Activated CD4-positive, alpha-beta T cell treated with anti-CD3 and anti-CD28 coated beads, Interleukin-2, Interleukin-4, amounts not matched to agents 100 ng/mL and 50 ng/mL, durations not matched to agents 16 hours and 8 hours (primary cell): Measurements from ENCODE around the gene YIF1A.

ENCODE experiments used
- DNase-seq: peaks from one replicate; pipeline ENCODE4 v3.0.0-alpha.2; 2020; ENCODE audit warnings: low spot score

Gene YIF1A

DNA sequence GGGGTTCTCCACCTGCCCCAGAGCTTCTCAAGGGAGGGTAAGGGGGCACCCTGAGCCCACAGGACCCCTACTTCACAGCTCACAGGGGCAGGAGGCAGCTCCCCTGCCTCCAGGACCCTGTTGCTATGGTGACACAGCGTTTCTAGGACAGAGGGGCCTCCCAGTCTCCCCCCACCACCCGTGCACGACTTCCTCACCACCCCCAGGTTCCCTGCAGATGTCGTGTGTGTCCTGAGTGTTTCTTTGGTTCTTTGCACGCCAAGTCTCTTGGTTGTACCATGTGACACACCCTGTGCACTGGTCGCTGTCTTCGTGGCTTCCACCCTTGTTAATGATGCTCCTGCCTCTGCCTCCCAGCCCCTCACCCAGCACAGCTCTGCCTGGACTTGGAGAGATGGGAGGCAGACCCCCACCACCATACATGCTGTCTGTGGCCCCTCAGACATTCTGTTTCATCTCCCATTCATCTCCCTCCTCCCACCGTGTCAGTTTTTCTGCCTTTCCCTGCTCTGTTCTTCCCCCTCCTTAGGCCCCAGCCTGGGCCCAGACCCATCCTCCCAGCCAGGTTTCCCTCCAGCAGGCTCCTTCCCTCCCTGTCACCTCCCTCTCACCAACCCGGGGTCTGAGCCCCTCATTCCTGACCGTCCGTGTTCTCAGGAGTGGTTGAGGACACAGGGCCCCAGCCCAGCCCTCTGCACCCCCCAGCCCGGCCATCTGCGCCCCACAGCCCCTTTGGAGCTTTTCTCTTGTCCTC is 45.0 kb downstream of the YIF1A start:
- no peak for DNase-seq

DNA sequence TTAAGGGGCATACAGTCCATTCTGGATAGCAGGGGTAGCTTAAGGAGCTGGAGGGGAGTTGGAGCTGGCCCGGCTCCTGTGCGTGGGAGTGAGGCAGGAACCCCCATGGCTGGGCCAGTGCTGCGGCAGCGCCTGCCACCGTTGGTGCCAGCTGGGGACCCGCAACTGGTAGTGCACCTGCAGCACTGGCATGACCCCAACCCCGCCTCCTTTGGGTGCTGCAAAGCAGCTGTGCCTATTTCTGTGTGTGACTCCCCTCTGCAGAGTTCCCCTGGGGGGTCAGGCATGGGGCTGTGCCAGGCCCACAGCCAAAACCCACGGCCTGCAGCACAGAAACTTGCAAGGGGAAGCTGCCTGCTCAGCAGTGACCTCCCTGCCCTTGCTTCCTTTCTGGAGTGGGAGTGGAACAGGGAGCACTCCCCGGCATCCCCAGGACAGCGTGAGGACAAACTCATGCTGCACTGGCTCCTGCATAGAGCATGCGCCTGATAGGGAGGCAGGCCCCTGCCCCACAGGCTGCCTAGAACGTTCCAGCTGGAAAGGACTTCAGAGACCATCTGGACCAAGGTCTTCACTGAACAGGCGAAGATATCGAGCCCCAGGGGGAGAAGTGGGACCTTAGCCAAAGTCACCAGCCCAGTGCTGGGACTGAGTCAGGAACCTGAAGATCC is 46.7 kb downstream of the YIF1A start:
- no peak for DNase-seq

DNA sequence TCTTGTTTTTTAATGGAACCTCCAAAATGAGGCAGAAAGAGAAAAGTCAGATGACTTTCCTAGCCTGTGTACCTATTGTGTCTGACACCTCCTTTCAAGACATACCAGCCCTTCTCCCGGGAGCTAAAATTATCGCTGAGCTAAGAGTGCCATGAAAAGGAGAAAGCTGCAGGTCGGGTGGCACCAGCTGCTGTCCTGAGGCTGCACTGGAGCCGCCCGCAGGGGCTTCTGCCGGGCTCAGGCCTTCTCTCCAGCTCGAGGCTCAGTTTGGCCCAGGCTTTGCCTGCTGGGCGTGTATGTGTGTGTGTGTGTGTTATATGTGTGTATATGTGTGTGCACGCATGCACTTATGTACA is 48.2 kb downstream of the YIF1A start:
- no peak for DNase-seq

DNA sequence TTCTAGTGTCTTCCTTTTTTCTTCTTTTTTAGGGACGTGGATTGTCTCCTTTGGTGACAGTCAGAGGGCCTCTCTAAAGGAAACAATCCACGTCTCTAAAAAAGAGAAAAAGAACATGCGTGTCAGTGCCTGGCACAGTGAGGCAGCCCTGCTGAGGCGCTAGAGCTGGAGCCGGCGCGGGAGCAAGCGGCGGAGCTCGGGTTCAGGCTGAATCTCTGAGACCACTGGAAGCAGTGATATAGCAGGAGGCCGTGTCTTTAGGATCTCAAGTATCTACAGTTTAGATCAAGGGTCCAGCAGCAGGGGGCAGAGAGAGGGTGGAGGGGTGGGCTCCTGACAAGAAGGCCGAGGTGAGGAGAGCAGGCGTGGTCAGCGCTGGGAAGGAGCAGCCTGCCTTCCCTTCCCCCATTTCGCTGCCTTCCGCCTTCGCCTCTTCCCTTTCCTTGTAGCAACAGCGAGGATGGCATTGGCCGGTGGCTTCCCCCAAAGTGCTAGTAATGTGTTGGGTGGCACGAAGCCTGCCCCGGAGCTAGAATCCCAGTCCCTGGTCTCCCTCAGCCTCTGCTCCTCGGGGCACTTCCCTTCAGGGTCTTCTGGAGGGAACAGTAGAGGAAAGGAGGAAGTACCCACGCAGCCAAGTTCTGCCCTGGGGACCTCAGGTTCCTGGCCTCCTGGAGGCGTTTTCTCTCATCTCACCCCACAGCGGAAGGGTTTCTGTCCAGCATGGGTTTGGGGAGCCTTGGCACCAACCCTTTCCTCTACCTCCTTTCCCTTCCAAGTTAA is 48.8 kb downstream of the YIF1A start:
- no peak for DNase-seq

DNA sequence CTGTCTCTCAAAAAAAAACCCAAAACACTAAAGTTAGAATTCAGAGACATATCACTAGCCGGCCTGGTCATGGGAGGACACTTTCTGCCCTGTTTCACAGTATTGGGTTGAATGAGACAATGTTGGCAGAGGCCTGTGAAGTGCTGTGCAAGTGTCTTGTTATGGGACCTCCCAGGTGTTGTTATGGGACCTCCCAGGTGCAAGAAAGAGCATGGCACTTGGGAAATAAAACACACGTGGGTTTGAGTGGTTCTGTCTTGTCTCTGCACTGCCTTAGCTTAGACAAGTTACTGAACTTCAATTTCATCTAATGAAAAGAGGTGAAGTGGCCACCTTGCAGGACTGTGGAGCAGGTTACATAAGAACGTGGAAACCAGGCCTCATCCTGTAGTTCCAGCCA is 49.4 kb downstream of the YIF1A start:
- DNase-seq = no peak

DNA sequence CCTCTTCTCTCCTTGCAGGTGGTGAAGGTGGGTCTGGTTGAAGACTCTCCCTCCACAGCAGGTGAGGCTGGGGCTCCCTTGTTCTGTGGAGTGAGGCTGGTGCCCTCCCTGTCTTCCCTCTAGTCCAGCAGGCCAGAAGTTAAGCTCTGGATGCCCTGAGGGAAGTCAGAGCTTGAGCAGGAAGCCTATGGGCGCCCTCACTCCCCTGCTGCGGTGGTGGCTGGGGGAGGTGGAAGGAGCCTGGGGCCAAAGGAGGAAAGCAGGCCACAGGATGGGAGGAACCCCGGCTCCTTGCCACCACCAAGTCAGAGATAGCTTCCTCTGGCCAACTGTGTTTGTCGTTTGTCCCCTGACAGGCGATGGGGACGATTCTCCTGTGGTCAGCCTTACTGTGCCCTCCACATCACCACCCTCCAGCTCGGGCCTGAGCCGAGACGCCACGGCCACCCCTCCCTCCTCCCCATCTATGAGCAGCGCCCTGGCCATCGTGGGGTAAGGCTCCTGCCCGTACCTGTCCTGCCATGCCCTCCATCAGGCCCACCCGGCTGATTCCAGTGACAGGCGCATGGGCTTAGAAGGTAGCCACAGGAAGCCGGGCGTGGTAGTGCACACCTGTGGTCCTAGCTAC is 50.0 kb downstream of the YIF1A start:
- no peak for DNase-seq

DNA sequence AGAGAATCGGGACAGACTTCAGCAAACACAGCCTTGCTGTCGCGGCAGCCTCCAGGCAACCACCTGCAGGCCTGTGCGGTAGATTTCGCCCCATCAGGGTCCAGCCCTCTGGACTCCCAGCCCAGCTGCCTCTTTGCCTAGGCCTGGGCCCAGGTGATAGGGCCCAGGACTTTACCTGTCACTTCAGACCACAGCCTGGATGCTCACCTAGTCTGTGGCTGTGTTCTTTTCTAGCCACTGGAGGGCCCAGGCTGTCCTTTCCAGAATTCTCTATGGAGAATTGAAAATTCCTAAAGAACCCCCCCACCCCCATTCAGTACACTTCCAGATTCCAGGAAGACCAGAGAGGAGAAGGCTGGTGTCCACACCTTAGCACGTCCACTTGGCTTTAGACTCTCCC is 51.1 kb downstream of the YIF1A start:
- DNase-seq = no peak

DNA sequence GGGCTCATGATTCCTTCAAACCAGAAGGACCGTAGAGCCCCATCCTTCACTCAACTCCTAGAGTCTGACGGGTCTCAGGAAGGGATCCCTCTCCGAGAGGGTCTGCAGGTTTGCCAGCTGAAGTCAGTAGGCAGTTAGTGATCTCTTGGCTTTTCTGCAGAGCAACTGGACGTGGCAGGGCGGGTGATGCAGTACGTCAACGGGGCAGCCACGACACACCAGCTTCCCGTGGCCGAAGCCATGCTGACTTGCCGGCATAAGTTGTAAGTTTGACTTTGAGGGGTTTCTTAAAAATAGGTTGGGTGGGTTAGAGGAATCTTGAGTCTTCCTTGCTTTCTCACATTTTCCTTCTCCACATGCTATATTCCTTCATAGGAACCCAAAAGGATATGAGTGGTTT is 53.8 kb downstream of the YIF1A start:
- no peak for DNase-seq
